ENCODE data around the gene PPP2R5C. TPM values are rescaled to one million over a fixed set of nuclear protein-coding genes. Genes with fewer than 3 reads are reported as not detected.

The PPP2R5C gene
- total RNA-seq, 1 experiment from 2014 or later: 89.9 TPM

DNA sequence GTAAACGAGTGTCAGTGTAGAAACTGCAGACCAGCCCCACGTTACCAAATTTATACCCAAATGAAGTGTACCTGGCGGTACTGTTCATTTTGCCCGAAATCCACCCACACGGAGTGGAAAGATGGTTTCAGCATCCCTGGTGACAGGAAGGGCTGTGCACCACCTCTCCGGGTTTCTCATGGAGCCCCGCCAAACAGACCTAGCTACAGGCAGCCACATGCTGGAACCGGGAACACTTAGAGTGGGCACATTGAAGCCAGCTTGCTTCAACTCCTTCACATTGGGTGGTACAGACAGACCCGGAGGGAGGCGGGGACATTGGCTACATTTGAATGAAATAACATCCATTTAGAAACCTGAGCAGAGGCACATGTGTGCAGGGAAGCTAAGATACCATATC, 84.4 kb downstream of the PPP2R5C start (continued):
- TF ChIP-seq, protein P1, sequence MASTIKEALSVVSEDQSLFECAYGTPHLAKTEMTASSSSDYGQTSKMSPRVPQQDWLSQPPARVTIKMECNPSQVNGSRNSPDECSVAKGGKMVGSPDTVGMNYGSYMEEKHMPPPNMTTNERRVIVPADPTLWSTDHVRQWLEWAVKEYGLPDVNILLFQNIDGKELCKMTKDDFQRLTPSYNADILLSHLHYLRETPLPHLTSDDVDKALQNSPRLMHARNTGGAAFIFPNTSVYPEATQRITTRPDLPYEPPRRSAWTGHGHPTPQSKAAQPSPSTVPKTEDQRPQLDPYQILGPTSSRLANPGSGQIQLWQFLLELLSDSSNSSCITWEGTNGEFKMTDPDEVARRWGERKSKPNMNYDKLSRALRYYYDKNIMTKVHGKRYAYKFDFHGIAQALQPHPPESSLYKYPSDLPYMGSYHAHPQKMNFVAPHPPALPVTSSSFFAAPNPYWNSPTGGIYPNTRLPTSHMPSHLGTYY (CRISPR knock-in tag; IDR thresholded peaks at IDR 0.05): no peak
- TF ChIP-seq SOX15 (CRISPR knock-in tag; IDR thresholded peaks at IDR 0.05) (no peak), NR2C2 (CRISPR knock-in tag; IDR thresholded peaks at IDR 0.05) (no peak), JAZF1 (CRISPR knock-in tag; IDR thresholded peaks at IDR 0.05) (no peak)

DNA sequence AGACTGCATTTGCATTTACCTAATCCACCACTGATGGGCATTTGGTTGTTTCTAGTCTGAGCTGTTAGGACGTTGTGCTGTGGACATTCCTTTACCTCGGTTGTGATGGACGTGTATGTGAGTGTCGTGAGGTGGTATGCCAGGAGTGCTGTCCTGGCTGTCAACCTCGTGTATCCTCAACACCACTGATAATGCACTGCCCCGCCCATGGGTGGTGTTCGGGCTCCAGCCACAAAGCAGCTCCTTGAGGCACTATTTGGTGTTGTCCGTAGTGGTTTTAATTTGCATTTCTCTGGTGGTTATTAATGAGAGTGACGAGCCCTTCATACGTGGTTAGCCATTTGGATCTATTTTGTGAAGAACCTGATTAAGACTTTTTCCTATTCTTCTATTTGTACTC, 87.6 kb downstream of the PPP2R5C start:
- CTCF ChIA-PET: no interaction called here
- no peak for DNase-seq (ENCODE audit: low spot score)

More for the DNA sequence above, 87.6 kb downstream of the PPP2R5C start:
- no peak for ATAC-seq
- peaks cover 26% of the 10 kb centered on the region for H3K4me1 Mint-ChIP-seq
- no peak for TF ChIP-seq ZNF263 (CRISPR knock-in tag; IDR thresholded peaks at IDR 0.05; ENCODE audit: low read depth)
- TF ChIP-seq IRF2 (CRISPR knock-in tag; IDR thresholded peaks at IDR 0.05; ENCODE audit: borderline replicate concordance, low read depth): no peak
- no peak for TF ChIP-seq TEAD1 (CRISPR knock-in tag; IDR thresholded peaks at IDR 0.05)
- no peak for TF ChIP-seq ZNF416 (CRISPR knock-in tag; IDR thresholded peaks at IDR 0.05)
- TF ChIP-seq NFYB (CRISPR knock-in tag; conservative IDR thresholded peaks at IDR 0.05; ENCODE audit: low read depth): no peak
- TF ChIP-seq TEAD4 (CRISPR knock-in tag; IDR thresholded peaks at IDR 0.05): no peak
- TF ChIP-seq, protein P2, sequence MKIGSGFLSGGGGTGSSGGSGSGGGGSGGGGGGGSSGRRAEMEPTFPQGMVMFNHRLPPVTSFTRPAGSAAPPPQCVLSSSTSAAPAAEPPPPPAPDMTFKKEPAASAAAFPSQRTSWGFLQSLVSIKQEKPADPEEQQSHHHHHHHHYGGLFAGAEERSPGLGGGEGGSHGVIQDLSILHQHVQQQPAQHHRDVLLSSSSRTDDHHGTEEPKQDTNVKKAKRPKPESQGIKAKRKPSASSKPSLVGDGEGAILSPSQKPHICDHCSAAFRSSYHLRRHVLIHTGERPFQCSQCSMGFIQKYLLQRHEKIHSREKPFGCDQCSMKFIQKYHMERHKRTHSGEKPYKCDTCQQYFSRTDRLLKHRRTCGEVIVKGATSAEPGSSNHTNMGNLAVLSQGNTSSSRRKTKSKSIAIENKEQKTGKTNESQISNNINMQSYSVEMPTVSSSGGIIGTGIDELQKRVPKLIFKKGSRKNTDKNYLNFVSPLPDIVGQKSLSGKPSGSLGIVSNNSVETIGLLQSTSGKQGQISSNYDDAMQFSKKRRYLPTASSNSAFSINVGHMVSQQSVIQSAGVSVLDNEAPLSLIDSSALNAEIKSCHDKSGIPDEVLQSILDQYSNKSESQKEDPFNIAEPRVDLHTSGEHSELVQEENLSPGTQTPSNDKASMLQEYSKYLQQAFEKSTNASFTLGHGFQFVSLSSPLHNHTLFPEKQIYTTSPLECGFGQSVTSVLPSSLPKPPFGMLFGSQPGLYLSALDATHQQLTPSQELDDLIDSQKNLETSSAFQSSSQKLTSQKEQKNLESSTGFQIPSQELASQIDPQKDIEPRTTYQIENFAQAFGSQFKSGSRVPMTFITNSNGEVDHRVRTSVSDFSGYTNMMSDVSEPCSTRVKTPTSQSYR (CRISPR knock-in tag; IDR thresholded peaks at IDR 0.05): no peak
- no peak for TF ChIP-seq ESRRA (CRISPR knock-in tag; IDR thresholded peaks at IDR 0.05; ENCODE audit: borderline replicate concordance)
- no peak for TF ChIP-seq ETV6 (CRISPR knock-in tag; IDR thresholded peaks at IDR 0.05)
- TF ChIP-seq, protein P3, sequence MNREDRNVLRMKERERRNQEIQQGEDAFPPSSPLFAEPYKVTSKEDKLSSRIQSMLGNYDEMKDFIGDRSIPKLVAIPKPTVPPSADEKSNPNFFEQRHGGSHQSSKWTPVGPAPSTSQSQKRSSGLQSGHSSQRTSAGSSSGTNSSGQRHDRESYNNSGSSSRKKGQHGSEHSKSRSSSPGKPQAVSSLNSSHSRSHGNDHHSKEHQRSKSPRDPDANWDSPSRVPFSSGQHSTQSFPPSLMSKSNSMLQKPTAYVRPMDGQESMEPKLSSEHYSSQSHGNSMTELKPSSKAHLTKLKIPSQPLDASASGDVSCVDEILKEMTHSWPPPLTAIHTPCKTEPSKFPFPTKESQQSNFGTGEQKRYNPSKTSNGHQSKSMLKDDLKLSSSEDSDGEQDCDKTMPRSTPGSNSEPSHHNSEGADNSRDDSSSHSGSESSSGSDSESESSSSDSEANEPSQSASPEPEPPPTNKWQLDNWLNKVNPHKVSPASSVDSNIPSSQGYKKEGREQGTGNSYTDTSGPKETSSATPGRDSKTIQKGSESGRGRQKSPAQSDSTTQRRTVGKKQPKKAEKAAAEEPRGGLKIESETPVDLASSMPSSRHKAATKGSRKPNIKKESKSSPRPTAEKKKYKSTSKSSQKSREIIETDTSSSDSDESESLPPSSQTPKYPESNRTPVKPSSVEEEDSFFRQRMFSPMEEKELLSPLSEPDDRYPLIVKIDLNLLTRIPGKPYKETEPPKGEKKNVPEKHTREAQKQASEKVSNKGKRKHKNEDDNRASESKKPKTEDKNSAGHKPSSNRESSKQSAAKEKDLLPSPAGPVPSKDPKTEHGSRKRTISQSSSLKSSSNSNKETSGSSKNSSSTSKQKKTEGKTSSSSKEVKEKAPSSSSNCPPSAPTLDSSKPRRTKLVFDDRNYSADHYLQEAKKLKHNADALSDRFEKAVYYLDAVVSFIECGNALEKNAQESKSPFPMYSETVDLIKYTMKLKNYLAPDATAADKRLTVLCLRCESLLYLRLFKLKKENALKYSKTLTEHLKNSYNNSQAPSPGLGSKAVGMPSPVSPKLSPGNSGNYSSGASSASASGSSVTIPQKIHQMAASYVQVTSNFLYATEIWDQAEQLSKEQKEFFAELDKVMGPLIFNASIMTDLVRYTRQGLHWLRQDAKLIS (CRISPR knock-in tag; IDR thresholded peaks at IDR 0.05; ENCODE audit: borderline replicate concordance): no peak
- TF ChIP-seq ELF4 (CRISPR knock-in tag; IDR thresholded peaks at IDR 0.05; ENCODE audit: low read depth): no peak
- no peak for TF ChIP-seq SMAD4 (CRISPR knock-in tag; IDR thresholded peaks at IDR 0.05)
- TF ChIP-seq, protein P4, sequence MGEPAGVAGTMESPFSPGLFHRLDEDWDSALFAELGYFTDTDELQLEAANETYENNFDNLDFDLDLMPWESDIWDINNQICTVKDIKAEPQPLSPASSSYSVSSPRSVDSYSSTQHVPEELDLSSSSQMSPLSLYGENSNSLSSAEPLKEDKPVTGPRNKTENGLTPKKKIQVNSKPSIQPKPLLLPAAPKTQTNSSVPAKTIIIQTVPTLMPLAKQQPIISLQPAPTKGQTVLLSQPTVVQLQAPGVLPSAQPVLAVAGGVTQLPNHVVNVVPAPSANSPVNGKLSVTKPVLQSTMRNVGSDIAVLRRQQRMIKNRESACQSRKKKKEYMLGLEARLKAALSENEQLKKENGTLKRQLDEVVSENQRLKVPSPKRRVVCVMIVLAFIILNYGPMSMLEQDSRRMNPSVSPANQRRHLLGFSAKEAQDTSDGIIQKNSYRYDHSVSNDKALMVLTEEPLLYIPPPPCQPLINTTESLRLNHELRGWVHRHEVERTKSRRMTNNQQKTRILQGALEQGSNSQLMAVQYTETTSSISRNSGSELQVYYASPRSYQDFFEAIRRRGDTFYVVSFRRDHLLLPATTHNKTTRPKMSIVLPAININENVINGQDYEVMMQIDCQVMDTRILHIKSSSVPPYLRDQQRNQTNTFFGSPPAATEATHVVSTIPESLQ (CRISPR knock-in tag; IDR thresholded peaks at IDR 0.05): no peak
- TF ChIP-seq MYBL2 (CRISPR knock-in tag; IDR thresholded peaks at IDR 0.05): no peak
- TF ChIP-seq, protein P5, sequence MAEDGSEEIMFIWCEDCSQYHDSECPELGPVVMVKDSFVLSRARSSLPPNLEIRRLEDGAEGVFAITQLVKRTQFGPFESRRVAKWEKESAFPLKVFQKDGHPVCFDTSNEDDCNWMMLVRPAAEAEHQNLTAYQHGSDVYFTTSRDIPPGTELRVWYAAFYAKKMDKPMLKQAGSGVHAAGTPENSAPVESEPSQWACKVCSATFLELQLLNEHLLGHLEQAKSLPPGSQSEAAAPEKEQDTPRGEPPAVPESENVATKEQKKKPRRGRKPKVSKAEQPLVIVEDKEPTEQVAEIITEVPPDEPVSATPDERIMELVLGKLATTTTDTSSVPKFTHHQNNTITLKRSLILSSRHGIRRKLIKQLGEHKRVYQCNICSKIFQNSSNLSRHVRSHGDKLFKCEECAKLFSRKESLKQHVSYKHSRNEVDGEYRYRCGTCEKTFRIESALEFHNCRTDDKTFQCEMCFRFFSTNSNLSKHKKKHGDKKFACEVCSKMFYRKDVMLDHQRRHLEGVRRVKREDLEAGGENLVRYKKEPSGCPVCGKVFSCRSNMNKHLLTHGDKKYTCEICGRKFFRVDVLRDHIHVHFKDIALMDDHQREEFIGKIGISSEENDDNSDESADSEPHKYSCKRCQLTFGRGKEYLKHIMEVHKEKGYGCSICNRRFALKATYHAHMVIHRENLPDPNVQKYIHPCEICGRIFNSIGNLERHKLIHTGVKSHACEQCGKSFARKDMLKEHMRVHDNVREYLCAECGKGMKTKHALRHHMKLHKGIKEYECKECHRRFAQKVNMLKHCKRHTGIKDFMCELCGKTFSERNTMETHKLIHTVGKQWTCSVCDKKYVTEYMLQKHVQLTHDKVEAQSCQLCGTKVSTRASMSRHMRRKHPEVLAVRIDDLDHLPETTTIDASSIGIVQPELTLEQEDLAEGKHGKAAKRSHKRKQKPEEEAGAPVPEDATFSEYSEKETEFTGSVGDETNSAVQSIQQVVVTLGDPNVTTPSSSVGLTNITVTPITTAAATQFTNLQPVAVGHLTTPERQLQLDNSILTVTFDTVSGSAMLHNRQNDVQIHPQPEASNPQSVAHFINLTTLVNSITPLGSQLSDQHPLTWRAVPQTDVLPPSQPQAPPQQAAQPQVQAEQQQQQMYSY (CRISPR knock-in tag; IDR thresholded peaks at IDR 0.05): no peak
- TF ChIP-seq SP1 (CRISPR knock-in tag; conservative IDR thresholded peaks at IDR 0.05): no peak
- TF ChIP-seq, protein P6, sequence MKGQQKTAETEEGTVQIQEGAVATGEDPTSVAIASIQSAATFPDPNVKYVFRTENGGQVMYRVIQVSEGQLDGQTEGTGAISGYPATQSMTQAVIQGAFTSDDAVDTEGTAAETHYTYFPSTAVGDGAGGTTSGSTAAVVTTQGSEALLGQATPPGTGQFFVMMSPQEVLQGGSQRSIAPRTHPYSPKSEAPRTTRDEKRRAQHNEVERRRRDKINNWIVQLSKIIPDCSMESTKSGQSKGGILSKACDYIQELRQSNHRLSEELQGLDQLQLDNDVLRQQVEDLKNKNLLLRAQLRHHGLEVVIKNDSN (CRISPR knock-in tag; IDR thresholded peaks at IDR 0.05): no peak
- no peak for TF ChIP-seq ZBTB21 (CRISPR knock-in tag; IDR thresholded peaks at IDR 0.05; ENCODE audit: borderline replicate concordance)
- no peak overlapping the region for H3K27ac Mint-ChIP-seq
- H3K27me3 Mint-ChIP-seq (ENCODE audit: low read depth): no peaks in the 10 kb centered on the region
- H3K9me3 Mint-ChIP-seq: no peaks in the 10 kb centered on the region
- POLR2A ChIA-PET: no interaction called here
- no peaks in the 10 kb centered on the region for H3K36me3 Mint-ChIP-seq
- H3K4me3 Mint-ChIP-seq: no peak overlapping the region

Data from WTC11 (cell line).